ACC112 (cell line): ENCODE results near the gene UBASH3B.
A peak's percentile ranks its signal among the peaks of the same experiment; 100 is the strongest.

Experiments used
- H2AFZ ChIP-seq: fragments of 200-600 bp; sonication (generic); one replicate; pipeline ENCODE4 v1.6.0; 2017; ENCODE audit warnings: antibody characterized with exemption, low read length; ENCODE audit not compliant: unreplicated experiment
- H3K27ac ChIP-seq: fragments of 200-600 bp; sonication (generic); 2 replicates; pipeline ENCODE4 v1.5.1; 2014; ENCODE audit warnings: low read depth, mild to moderate bottlenecking, antibody characterized with exemption, low read length, moderate library complexity
- H3K27me3 ChIP-seq: fragments of 200-600 bp; sonication (generic); 2 replicates; pipeline ENCODE4 v1.6.1; 2014; ENCODE audit warnings: mild to moderate bottlenecking, antibody characterized with exemption, low read length, moderate library complexity, mixed read lengths; ENCODE audit not compliant: insufficient read depth
- H3K36me3 ChIP-seq: fragments of 200-600 bp; sonication (generic); 2 replicates; pipeline ENCODE4 v1.6.1; 2016; ENCODE audit warnings: mild to moderate bottlenecking, antibody characterized with exemption, low read length, moderate library complexity, mixed read lengths; ENCODE audit not compliant: insufficient read depth
- H3K4me1 ChIP-seq: fragments of 200-600 bp; sonication (generic); one replicate; pipeline ENCODE4 v1.6.1; 2016; ENCODE audit warnings: low read length, mixed read lengths; ENCODE audit not compliant: insufficient read depth, unreplicated experiment, control insufficient read depth
- H3K4me3 ChIP-seq: fragments of 200-600 bp; sonication (generic); 2 replicates; pipeline ENCODE4 v1.5.1; 2014; ENCODE audit warnings: mild to moderate bottlenecking, low read depth, low read length
- H3K79me2 ChIP-seq: fragments of 200-600 bp; sonication (generic); one replicate; pipeline ENCODE4 v1.6.0; 2016; ENCODE audit warnings: low read length; ENCODE audit not compliant: control insufficient read depth, unreplicated experiment, insufficient read depth

The UBASH3B gene

GRCh38 chr11:122782222-122782621 is 126.7 kb downstream of the UBASH3B start:
- H3K36me3 ChIP-seq: peaks cover 7% of the 10 kb centered on the region; the same call in 1 of the 2 replicates
- no peak overlapping the region for H2AFZ ChIP-seq
- no peaks in the 10 kb centered on the region for H3K27me3 ChIP-seq
- peak overlapping the region; percentile 95; the same call in 1 of the 2 replicates for H3K27ac ChIP-seq
- H3K4me3 ChIP-seq: no peak overlapping the region
- H3K4me1 ChIP-seq: peaks cover 42% of the 10 kb centered on the region
- H3K79me2 ChIP-seq: no peaks in the 10 kb centered on the region

DNA sequence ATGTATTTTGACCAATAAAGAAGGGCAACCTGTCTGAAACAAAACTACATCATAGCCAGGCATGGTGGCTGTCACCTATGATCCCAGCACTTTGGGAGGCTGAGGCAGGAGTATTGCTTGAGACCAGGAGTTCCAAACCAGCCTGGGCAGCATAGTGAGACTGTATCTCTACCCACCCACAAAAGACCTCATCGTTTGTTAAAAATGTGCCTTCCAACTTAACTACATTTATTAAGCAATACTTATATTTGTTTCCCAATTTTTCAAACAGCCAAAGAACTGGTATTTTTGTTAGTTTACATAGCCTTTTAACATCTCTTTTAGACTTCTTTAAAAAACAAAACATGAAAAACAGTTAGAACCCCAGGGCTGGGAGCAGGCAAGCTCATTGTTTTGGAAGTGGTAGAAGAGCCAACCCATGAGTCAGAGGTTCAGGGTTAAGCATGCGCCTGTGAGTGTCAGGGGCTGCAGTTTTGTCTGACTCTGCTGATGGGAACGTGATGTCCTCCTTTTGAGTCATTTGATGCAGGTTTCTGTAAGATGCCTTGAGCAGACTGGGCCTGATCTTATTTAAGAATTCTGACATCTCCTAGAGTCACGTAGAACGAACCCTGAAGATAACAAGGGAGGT is 128.9 kb downstream of the UBASH3B start:
- H3K4me3 ChIP-seq: 0 out of 2 replicates have a peak overlapping the region, but pooled peaks have one; percentile 3
- no peaks in the 10 kb centered on the region for H3K79me2 ChIP-seq
- peak overlapping the region; percentile 95 for H3K27ac ChIP-seq
- peaks cover 7% of the 10 kb centered on the region; the same call in 1 of the 2 replicates for H3K36me3 ChIP-seq
- peaks cover 28% of the 10 kb centered on the region for H3K4me1 ChIP-seq
- H2AFZ ChIP-seq: peak overlapping the region; percentile 5
- no peaks in the 10 kb centered on the region for H3K27me3 ChIP-seq

DNA sequence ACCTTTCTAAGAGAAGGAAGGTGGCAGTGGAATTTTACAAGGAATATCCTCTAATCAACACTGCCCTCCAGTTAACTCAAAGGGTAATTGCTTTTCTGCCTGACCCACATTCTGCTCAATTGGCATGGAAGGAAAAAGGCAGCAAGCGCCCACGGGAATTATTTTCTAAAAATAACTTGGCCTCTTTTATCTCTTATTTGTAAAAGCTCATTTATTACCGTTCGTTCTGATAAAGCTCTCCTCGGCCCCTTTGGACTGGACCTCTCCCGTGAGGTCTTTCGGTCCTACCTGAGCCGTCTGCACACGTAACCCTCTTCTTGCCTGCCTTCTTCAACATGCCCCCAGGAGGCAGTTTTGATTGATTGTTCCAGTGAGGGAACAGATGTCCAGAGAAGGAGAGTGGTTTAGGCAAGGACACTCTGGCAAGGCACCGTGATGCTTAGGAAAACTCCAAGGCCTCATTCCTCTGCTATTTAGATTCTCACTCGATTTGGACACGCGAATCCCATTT is 129.6 kb downstream of the UBASH3B start:
- no peaks in the 10 kb centered on the region for H3K27me3 ChIP-seq

GRCh38 chr11:122786896-122787295 is 131.4 kb downstream of the UBASH3B start:
- H3K4me1 ChIP-seq: peaks cover 32% of the 10 kb centered on the region
- no peak overlapping the region for H3K27ac ChIP-seq
- no peak overlapping the region for H2AFZ ChIP-seq
- no peaks in the 10 kb centered on the region for H3K79me2 ChIP-seq
- H3K27me3 ChIP-seq: no peaks in the 10 kb centered on the region
- H3K4me3 ChIP-seq: no peak overlapping the region
- H3K36me3 ChIP-seq: peaks cover 4% of the 10 kb centered on the region; the same call in 1 of the 2 replicates

More for the DNA sequence above, 129.6 kb downstream of the UBASH3B start:
- peaks cover 7% of the 10 kb centered on the region; the same call in 1 of the 2 replicates for H3K36me3 ChIP-seq
- no peaks in the 10 kb centered on the region for H3K79me2 ChIP-seq
- H3K4me3 ChIP-seq: 0 out of 2 replicates have a peak overlapping the region, but pooled peaks have one; percentile 3
- H3K4me1 ChIP-seq: peaks cover 26% of the 10 kb centered on the region
- peak overlapping the region; percentile 5 for H2AFZ ChIP-seq
- peak overlapping the region; percentile 95 for H3K27ac ChIP-seq

GRCh38 chr11:122788781-122789535 is 133.4 kb downstream of the UBASH3B start:
- H3K4me1 ChIP-seq: peaks cover 34% of the 10 kb centered on the region
- no peak overlapping the region for H3K4me3 ChIP-seq
- H3K79me2 ChIP-seq: no peaks in the 10 kb centered on the region
- H2AFZ ChIP-seq: no peak overlapping the region
- no peaks in the 10 kb centered on the region for H3K36me3 ChIP-seq
- no peak overlapping the region for H3K27ac ChIP-seq
- H3K27me3 ChIP-seq: no peaks in the 10 kb centered on the region

- H3K79me2 ChIP-seq: no peaks in the 10 kb centered on the region
- peaks cover 25% of the 10 kb centered on the region for H3K4me1 ChIP-seq
- H3K27ac ChIP-seq: 0 out of 2 replicates have a peak overlapping the region, but pooled peaks have one; percentile 6
- no peak overlapping the region for H3K4me3 ChIP-seq
- no peak overlapping the region for H2AFZ ChIP-seq
- no peaks in the 10 kb centered on the region for H3K27me3 ChIP-seq
- H3K36me3 ChIP-seq: no peaks in the 10 kb centered on the region
These were observed 134.4 kb downstream of the UBASH3B start for GRCh38 chr11:122789907-122790306.

GRCh38 chr11:122791411-122791810 is 135.9 kb downstream of the UBASH3B start:
- Histone ChIP-seq H3K36me3 (peaks cover 2% of the 10 kb centered on the region; the same call in 1 of the 2 replicates), H3K4me1 (peaks cover 19% of the 10 kb centered on the region), H3K79me2 (no peaks in the 10 kb centered on the region), H3K4me3 (no peak overlapping the region), H2AFZ (peak overlapping the region; percentile 8), H3K27me3 (no peaks in the 10 kb centered on the region), H3K27ac (peak overlapping the region; percentile 85)

- Histone ChIP-seq H3K27ac (peak overlapping the region; percentile 85), H3K27me3 (no peaks in the 10 kb centered on the region), H2AFZ (peak overlapping the region; percentile 8), H3K4me1 (peaks cover 19% of the 10 kb centered on the region), H3K36me3 (peaks cover 6% of the 10 kb centered on the region), H3K79me2 (no peaks in the 10 kb centered on the region), H3K4me3 (no peak overlapping the region)
These were observed 136.3 kb downstream of the UBASH3B start for GRCh38 chr11:122791836-122792235.

GRCh38 chr11:122793515-122793914 is 138.0 kb downstream of the UBASH3B start:
- H3K27ac ChIP-seq: no peak overlapping the region
- H3K27me3 ChIP-seq: no peaks in the 10 kb centered on the region
- no peaks in the 10 kb centered on the region for H3K79me2 ChIP-seq
- no peak overlapping the region for H3K4me3 ChIP-seq
- H3K36me3 ChIP-seq: peaks cover 15% of the 10 kb centered on the region
- no peak overlapping the region for H2AFZ ChIP-seq
- H3K4me1 ChIP-seq: peaks cover 19% of the 10 kb centered on the region

DNA sequence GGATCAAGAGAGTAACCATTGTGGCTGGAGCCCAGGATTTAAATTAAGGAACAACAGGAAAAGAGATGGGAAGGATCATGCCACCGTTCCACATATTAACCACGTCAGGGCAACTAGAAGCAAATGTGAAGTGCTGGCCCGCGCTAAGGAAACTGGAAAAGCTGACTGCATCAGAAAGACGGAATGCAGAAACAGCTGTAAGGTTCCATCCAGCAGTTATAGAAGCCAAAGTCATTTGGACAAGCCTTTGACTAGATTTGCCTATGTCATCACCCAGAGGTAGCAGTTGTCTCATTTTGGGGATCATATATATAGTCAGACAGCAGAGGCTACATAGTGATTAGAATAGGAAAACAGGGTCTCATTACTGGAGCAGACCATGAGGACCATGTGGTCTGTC is 139.8 kb downstream of the UBASH3B start:
- H3K27me3 ChIP-seq: no peaks in the 10 kb centered on the region
- no peaks in the 10 kb centered on the region for H3K79me2 ChIP-seq
- H3K4me3 ChIP-seq: no peak overlapping the region
- H3K4me1 ChIP-seq: peaks cover 19% of the 10 kb centered on the region
- peaks cover 20% of the 10 kb centered on the region for H3K36me3 ChIP-seq
- no peak overlapping the region for H3K27ac ChIP-seq
- H2AFZ ChIP-seq: no peak overlapping the region
